Heart right ventricle (tissue), 16 donors: ENCODE measurements around the gene PARP6. TPM values are rescaled to one million over a fixed set of nuclear protein-coding genes. Genes with fewer than 3 reads are reported as not detected.

ENCODE experiments used
- ATAC-seq, 8 donors: fragments of 200-7000 bp; cut with Tn5 transposase; one replicate each; pipeline ENCODE4 v1.9.1; 2020; ENCODE audit warnings: mild to moderate bottlenecking in 8 of 8, moderate library complexity in 8 of 8, moderate number of reproducible peaks in 1 of 8
- DNase-seq, 2 donors: peaks; one replicate each; pipeline ENCODE4 v3.0.0-alpha.2; 2020
- H3K27ac ChIP-seq, 10 donors: fragments of 200-600 bp; sonication (generic) in 2 of 10; one replicate each; pipeline versions ENCODE4 v1.5.0 to v1.8.0; 2020 to 2022; ENCODE audit warnings: mild to moderate bottlenecking in 3 of 10
- H3K27me3 ChIP-seq, 7 donors: fragments of 200-600 bp; one replicate each; pipeline ENCODE4 v1.8.0; 2021 to 2022; ENCODE audit warnings: mild to moderate bottlenecking in 2 of 7
- H3K36me3 ChIP-seq, 9 donors: fragments of 200-600 bp; sonication (generic) in 1 of 9; one replicate each; pipeline versions ENCODE4 v1.5.0 to v1.8.0; 2020 to 2022; ENCODE audit warnings: mild to moderate bottlenecking in 2 of 9
- H3K4me1 ChIP-seq, 9 donors: fragments of 200-600 bp; sonication (generic) in 1 of 9; one replicate each; pipeline versions ENCODE4 v1.5.0 to v1.8.0; 2020 to 2022; ENCODE audit warnings: mild to moderate bottlenecking in 4 of 9
- H3K4me3 ChIP-seq, 10 donors: fragments of 200-600 bp; sonication (generic) in 2 of 10; one replicate each; pipeline versions ENCODE4 v1.5.0 to v1.8.0; 2020 to 2022; ENCODE audit warnings: mild to moderate bottlenecking in 7 of 10, moderate library complexity in 2 of 10
- H3K9me3 ChIP-seq, 11 donors: fragments of 200-600 bp in 10 of 11; sonication (generic) in 2 of 11; one replicate each; pipeline versions ENCODE4 v1.5.0 to v1.8.0; 2013 to 2022; ENCODE audit warnings: mild to moderate bottlenecking in 2 of 11, control low read depth in 1 of 11, moderate library complexity in 1 of 11
- CTCF ChIP-seq, 9 donors: fragments of 200-600 bp; sonication (generic) in 2 of 9; IDR thresholded peaks; one replicate each; pipeline versions ENCODE4 v1.5.0 to v1.8.0; 2021 to 2022; ENCODE audit warnings: antibody characterized with exemption in 9 of 9, mild to moderate bottlenecking in 5 of 9, moderate library complexity in 1 of 9
- WGBS, 2 donors: extraction: QIAGEN DNeasy Blood & Tissue Kit; methylation state at CpG; one replicate each; pipeline ENCODE4 v1.1.7; 2013; ENCODE audit warnings: inconsistent platforms in 1 of 2; 5-methylcytosine and 5-hydroxymethylcytosine counted together
- intact Hi-C, 10 donors: fragments of 100-400 bp; cut with DNase I; formaldehyde crosslinking; loops; one replicate each; pipeline versions ENCODE4 v1.11.1 to v1.14.2; 2022
- polyA plus RNA-seq, 2 donors: library from polyadenylated mRNA; stranded (reverse); fragments of 200-250 nt; gene quantifications; one replicate each; pipeline ENCODE4 v1.2.3, GENCODE V29; 2013
- total RNA-seq, 10 donors: library from RNA; stranded (reverse); fragmentation: NEBNext Ultra II Directional in 3 of 10; extraction: Animal tissue kit (Norgen Biotek cat#: 25700) in 3 of 10; gene quantifications; one replicate each; pipeline versions ENCODE4 v1.2.1 to v1.2.4, GENCODE V29; 2021 to 2023
- donor health status: Arrhythmogenic right ventricular cardiomyopathy.
- donor health status: ischemic (EF 13 %, LVEDD 7.1; RV severe dilation, severe dysfunction).
- donor health status: healthy with polysubstance abuse.
- donor health status: DM: no; HTN: yes; CAD: no.
- donor health status: DM: no; HTN: no; CAD: no.
- donor health status: ischemic (EF 25% LVEDD 6.9; RV normal size, moderate dysfunction).
- donor health status: ischemic (EF 25% LVEDD 5.7; RV mildly dilated, moderate dysfunction).
- donor health status: healthy.
- donor health status: DM: yes; HTN: yes; CAD: no.
- donor health status: Ischemic cardiomyopathy.
- donor health status: ischemic (EF 35%, LVEDD 5.7; RV mildly dilated, moderate dysfunction).
- donor health status: nonischemic (EF 11% LVEDD 7.7; RV severe dilation, severe dysfunction).
- donor health status: DM: yes; HTN: yes; CAD: no.
- donor health status: PGD.
- donor health status: ischemic (EF 29% LVEDD 5.4; RV normal size, mild dysfunction).
- donor health status: nonischemic (EF 23%, LVEDD 6.1; RV moderate dilation, normal function).

PARP6 gene
- total and polyA plus RNA-seq, 12 donors: 28.2 to 113 (median 37.6) TPM

GRCh38 chr15:72197041-72197459, 75.3 kb downstream of the PARP6 start:
- ATAC-seq: no peak
- 7 to 10% methylated on average over 35 of the region's 35 CpGs for WGBS, 2 donors
- H3K27me3 ChIP-seq: peaks cover 0 to 20% (median 9%) of the 10 kb centered on the region in 7 donors
- no peaks in the 10 kb centered on the region for H3K9me3 ChIP-seq
- H3K36me3 ChIP-seq: peaks cover 0 to 41% (median 24%) of the 10 kb centered on the region in 9 donors
- H3K4me1 ChIP-seq: peaks cover 17 to 41% (median 30%) of the 10 kb centered on the region in 9 donors
- no peak for DNase-seq
- H3K27ac ChIP-seq: no peak overlapping the region
- peak overlapping the region in 9 of 10 donors; percentile 36 to 54 (median 47) for H3K4me3 ChIP-seq
- intact Hi-C loops: loop anchor here in 3 of 10 donors (5.0 to 10.0 kb wide), 2 partner anchors 35 to 88 kb away; partner anchors contain the start of gene PKM (in 2 of the 3)
- no peak for TF ChIP-seq CTCF (IDR thresholded peaks at IDR 0.05)

- intact Hi-C loops: loop anchor here in 3 of 10 donors (5.0 to 10.0 kb wide), 2 partner anchors 36 to 88 kb away; partner anchors contain the start of gene PKM (in 2 of the 3)
- DNase-seq (no peak), ATAC-seq (no peak)
- Histone ChIP-seq H3K4me3 (peak overlapping the region in 5 of 10 donors; percentile 45 to 54 (median 52)), H3K9me3 (no peaks in the 10 kb centered on the region), H3K27ac (no peak overlapping the region), H3K27me3 (peaks cover 0 to 20% (median 9%) of the 10 kb centered on the region in 7 donors), H3K4me1 (peaks cover 17 to 36% (median 24%) of the 10 kb centered on the region in 9 donors), H3K36me3 (peaks cover 0 to 35% (median 19%) of the 10 kb centered on the region in 9 donors)
- 68 to 70% methylated on average over 13 of the region's 13 CpGs for WGBS, 2 donors
- no peak for TF ChIP-seq CTCF (IDR thresholded peaks at IDR 0.05)
Measured at GRCh38 chr15:72196409-72197040, 75.8 kb downstream of the PARP6 start.

- TF ChIP-seq CTCF (IDR thresholded peaks at IDR 0.05): no peak
- Histone ChIP-seq H3K36me3 (peaks cover 0 to 21% (median 12%) of the 10 kb centered on the region in 9 donors), H3K9me3 (no peaks in the 10 kb centered on the region), H3K27ac (no peak overlapping the region), H3K27me3 (peaks cover 0 to 20% (median 9%) of the 10 kb centered on the region in 7 donors), H3K4me3 (no peak overlapping the region), H3K4me1 (peaks cover 6 to 25% (median 10%) of the 10 kb centered on the region in 9 donors)
- ATAC-seq (peak in 1 of 8 donors; percentile 21), DNase-seq (no peak)
- intact Hi-C loops: loop anchor here in 3 of 10 donors (5.0 to 10.0 kb wide), 2 partner anchors 37 to 90 kb away; partner anchors contain the start of gene PKM (in 2 of the 3)
- 81 to 84% methylated on average over 6 of the region's 6 CpGs for WGBS, 2 donors
Measured at GRCh38 chr15:72195101-72195511, 77.2 kb downstream of the PARP6 start.

- Histone ChIP-seq H3K27me3 (peaks cover 0 to 28% (median 9%) of the 10 kb centered on the region in 7 donors), H3K27ac (no peak overlapping the region), H3K9me3 (no peaks in the 10 kb centered on the region), H3K4me3 (no peak overlapping the region), H3K4me1 (peaks cover 3 to 21% (median 4%) of the 10 kb centered on the region in 9 donors), H3K36me3 (peaks cover 0 to 9% (median 5%) of the 10 kb centered on the region in 9 donors)
- DNase-seq: no peak
- WGBS, 2 donors: 72 to 79% methylated on average over 8 of the region's 8 CpGs
- intact Hi-C loops: loop anchor here in 1 of 10 donors (10.0 kb wide), 1 partner anchor 91 kb away; no protein-coding TSS in a partner anchor
- no peak for ATAC-seq
- TF ChIP-seq CTCF (IDR thresholded peaks at IDR 0.05): no peak
Measured at GRCh38 chr15:72193836-72194396, 78.4 kb downstream of the PARP6 start.
